WTC11 (cell line): ENCODE data around the gene HAUS8. TPM values are rescaled to one million over a fixed set of nuclear protein-coding genes. Genes with fewer than 3 reads are reported as not detected.
A peak's percentile ranks its signal among the peaks of the same experiment; 100 is the strongest.

Experiments
- ATAC-seq: fragments of 200-7000 bp; cut with Tn5 transposase; 2 replicates; pipeline ENCODE4 v1.10.0; 2021; ENCODE audit warnings: mild to moderate bottlenecking, moderate library complexity
- CTCF ChIA-PET: fragments of 300-600 bp; sonication (Branson Sonifier 250); formaldehyde crosslinking; loops from one replicate; lab custom pipeline; 2021; ENCODE audit warnings: antibody characterized with exemption; lab: Charles Lee
- POLR2A ChIA-PET: fragments of 350-600 bp; sonication (Branson Sonifier 250); formaldehyde crosslinking; loops from one replicate; lab custom pipeline; 2021; ENCODE audit warnings: antibody characterized with exemption; lab: Charles Lee
- DNase-seq: peaks from one replicate; pipeline ENCODE4 v3.0.0; 2021; ENCODE audit warnings: low spot score
- H3K27ac Mint-ChIP-seq: 2 replicates; pipeline ENCODE4 v1.8.0; 2021; ENCODE audit warnings: mixed read lengths
- H3K27me3 Mint-ChIP-seq: 2 replicates; pipeline ENCODE4 v1.8.0; 2021; ENCODE audit warnings: low read depth, mild to moderate bottlenecking, moderate library complexity, mixed read lengths
- H3K36me3 Mint-ChIP-seq: 2 replicates; pipeline ENCODE4 v1.8.0; 2021; ENCODE audit warnings: mixed read lengths
- H3K4me1 Mint-ChIP-seq: 2 replicates; pipeline ENCODE4 v1.8.0; 2022; ENCODE audit warnings: mixed read lengths
- H3K4me3 Mint-ChIP-seq: 2 replicates; pipeline ENCODE4 v1.8.0; 2021; ENCODE audit warnings: mild to moderate bottlenecking, moderate library complexity, mixed read lengths
- H3K9me3 Mint-ChIP-seq: 2 replicates; pipeline ENCODE4 v1.8.0; 2021; ENCODE audit warnings: mixed read lengths
- ATF1 ChIP-seq: sonication (generic); formaldehyde crosslinking; IDR thresholded peaks from 2 replicates; pipeline ENCODE4 v1.8.1; 2023; ENCODE audit warnings: mild to moderate bottlenecking, moderate library complexity, missing genetic modification reagents
- CBFB ChIP-seq: sonication (generic); formaldehyde crosslinking; IDR thresholded peaks from 2 replicates; pipeline ENCODE4 v1.8.1; 2022; ENCODE audit warnings: mild to moderate bottlenecking, low read depth, missing genetic modification reagents
- ERG ChIP-seq: fragments of 250-450 bp; sonication (Bioruptor Pico); IDR thresholded peaks from 2 replicates; pipeline ENCODE4 v1.8.0; 2021; ENCODE audit warnings: mild to moderate bottlenecking
- ETV6 ChIP-seq: sonication (generic); formaldehyde crosslinking; IDR thresholded peaks from 2 replicates; pipeline ENCODE4 v1.8.1; 2022; ENCODE audit warnings: mild to moderate bottlenecking, missing genetic modification reagents
- GRHL2 ChIP-seq: fragments of 250-450 bp; sonication (Bioruptor Pico); IDR thresholded peaks from 2 replicates; pipeline ENCODE4 v1.8.0; 2022; ENCODE audit warnings: mild to moderate bottlenecking, moderate library complexity; ENCODE audit not compliant: insufficient replicate concordance, severe bottlenecking
- IRF1 ChIP-seq: sonication (generic); formaldehyde crosslinking; IDR thresholded peaks from 2 replicates; pipeline ENCODE4 v1.8.0; 2023; ENCODE audit warnings: missing genetic modification reagents
- MYBL2 ChIP-seq: sonication (generic); formaldehyde crosslinking; IDR thresholded peaks from 2 replicates; pipeline ENCODE4 v1.8.1; 2023; ENCODE audit warnings: mild to moderate bottlenecking, moderate library complexity, missing genetic modification reagents
- RELA ChIP-seq: sonication (generic); formaldehyde crosslinking; IDR thresholded peaks from 2 replicates; pipeline ENCODE4 v1.8.1; 2022; ENCODE audit warnings: missing genetic modification reagents, mild to moderate bottlenecking, borderline replicate concordance
- TCF7 ChIP-seq: sonication (generic); formaldehyde crosslinking; IDR thresholded peaks from 2 replicates; pipeline ENCODE4 v1.8.0; 2022; ENCODE audit warnings: mild to moderate bottlenecking, low read depth, missing genetic modification reagents, moderate library complexity
- TEAD1 ChIP-seq: sonication (generic); formaldehyde crosslinking; IDR thresholded peaks from 2 replicates; pipeline ENCODE4 v1.8.0; 2022; ENCODE audit warnings: mild to moderate bottlenecking, missing genetic modification reagents
- TEAD4 ChIP-seq: sonication (generic); formaldehyde crosslinking; IDR thresholded peaks from 2 replicates; pipeline ENCODE4 v1.8.0; 2022; ENCODE audit warnings: mild to moderate bottlenecking, missing genetic modification reagents
- USF2 ChIP-seq: sonication (generic); formaldehyde crosslinking; IDR thresholded peaks from 2 replicates; pipeline ENCODE4 v1.8.1; 2023; ENCODE audit warnings: mild to moderate bottlenecking, missing genetic modification reagents, moderate library complexity
- ZBTB21 ChIP-seq: sonication (generic); formaldehyde crosslinking; IDR thresholded peaks from 2 replicates; pipeline ENCODE4 v1.8.1; 2023; ENCODE audit warnings: mild to moderate bottlenecking, missing genetic modification reagents, borderline replicate concordance
- ZNF121 ChIP-seq: sonication (generic); formaldehyde crosslinking; IDR thresholded peaks from 2 replicates; pipeline ENCODE4 v1.8.0; 2023; ENCODE audit warnings: missing genetic modification reagents
- ZNF232 ChIP-seq: sonication (generic); formaldehyde crosslinking; IDR thresholded peaks from 2 replicates; pipeline ENCODE4 v1.8.0; 2022; ENCODE audit warnings: mild to moderate bottlenecking, missing genetic modification reagents
- ZNF263 ChIP-seq: sonication (generic); formaldehyde crosslinking; IDR thresholded peaks from 2 replicates; pipeline ENCODE4 v1.8.1; 2022; ENCODE audit warnings: low read depth, mild to moderate bottlenecking, moderate library complexity, missing genetic modification reagents
- ZNF423 ChIP-seq: fragments of 250-450 bp; sonication (Bioruptor Pico); IDR thresholded peaks from 2 replicates; pipeline ENCODE4 v2.1.2; 2022; ENCODE audit warnings: mild to moderate bottlenecking, moderate library complexity
- total RNA-seq: library from RNA; stranded (reverse); gene quantifications from 3 replicates; pipeline ENCODE4 v1.2.3, GENCODE V29; 2021
- TF ChIP-seq, protein P1 (sequence below): sonication (generic); formaldehyde crosslinking; IDR thresholded peaks from 2 replicates; pipeline ENCODE4 v1.8.0; 2022; ENCODE audit warnings: missing genetic modification reagents
- TF ChIP-seq, protein P2 (sequence below): sonication (generic); formaldehyde crosslinking; conservative IDR thresholded peaks from 2 replicates; pipeline ENCODE4 v1.8.1; 2022; ENCODE audit warnings: mild to moderate bottlenecking, missing genetic modification reagents
- TF ChIP-seq, protein P3 (sequence below): sonication (generic); formaldehyde crosslinking; IDR thresholded peaks from 2 replicates; pipeline ENCODE4 v1.8.1; 2023; ENCODE audit warnings: mild to moderate bottlenecking, missing genetic modification reagents

HAUS8 gene
- total RNA-seq, 1 experiment from 2014 or later, result 29.7 TPM

DNA sequence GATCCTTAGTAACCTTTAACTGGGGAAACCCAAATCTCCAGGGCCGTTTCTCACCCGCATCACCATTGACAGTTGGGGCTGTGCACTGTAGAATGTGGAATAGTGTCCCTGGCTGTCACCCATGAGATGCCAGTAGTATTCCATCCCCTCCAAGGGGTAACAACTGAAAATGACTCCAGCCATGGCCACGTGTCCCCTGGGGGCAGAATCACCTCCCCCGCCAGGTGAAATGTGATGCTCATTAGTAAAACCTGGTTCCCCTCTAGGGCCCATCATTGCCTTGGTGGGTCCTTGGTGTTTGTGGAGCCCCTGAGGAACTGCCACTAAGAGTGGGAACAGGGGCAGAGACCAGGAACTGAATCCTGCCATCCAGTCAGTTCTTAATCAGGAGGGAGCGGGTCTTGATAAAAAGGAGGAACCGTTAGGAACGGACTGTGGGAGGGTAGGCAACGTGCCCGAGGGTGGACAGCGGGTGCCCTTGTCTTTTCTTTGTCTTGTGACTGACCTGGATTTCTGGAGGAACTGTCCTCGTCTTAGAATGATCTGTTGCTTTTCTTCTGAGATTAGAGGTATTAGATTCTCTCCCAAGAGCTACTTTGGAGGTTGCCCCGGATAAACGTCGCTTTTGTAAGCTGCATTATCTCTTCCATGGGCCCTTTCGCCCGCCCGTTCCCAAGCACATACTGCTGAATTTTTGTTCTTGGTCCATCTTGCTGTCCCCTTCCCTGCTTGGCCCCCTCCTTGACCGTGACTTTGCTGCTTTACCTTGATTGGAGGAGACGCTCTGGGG, 3.9 kb upstream of the HAUS8 start:
- POLR2A ChIA-PET, result interaction anchor here (0.5 kb wide), 1 partner anchor 120 kb away, joined by 3 read pairs; no protein-coding TSS in a partner anchor
- TF ChIP-seq TEAD1 (CRISPR knock-in tag), result no peak
- TF ChIP-seq, protein P1, sequence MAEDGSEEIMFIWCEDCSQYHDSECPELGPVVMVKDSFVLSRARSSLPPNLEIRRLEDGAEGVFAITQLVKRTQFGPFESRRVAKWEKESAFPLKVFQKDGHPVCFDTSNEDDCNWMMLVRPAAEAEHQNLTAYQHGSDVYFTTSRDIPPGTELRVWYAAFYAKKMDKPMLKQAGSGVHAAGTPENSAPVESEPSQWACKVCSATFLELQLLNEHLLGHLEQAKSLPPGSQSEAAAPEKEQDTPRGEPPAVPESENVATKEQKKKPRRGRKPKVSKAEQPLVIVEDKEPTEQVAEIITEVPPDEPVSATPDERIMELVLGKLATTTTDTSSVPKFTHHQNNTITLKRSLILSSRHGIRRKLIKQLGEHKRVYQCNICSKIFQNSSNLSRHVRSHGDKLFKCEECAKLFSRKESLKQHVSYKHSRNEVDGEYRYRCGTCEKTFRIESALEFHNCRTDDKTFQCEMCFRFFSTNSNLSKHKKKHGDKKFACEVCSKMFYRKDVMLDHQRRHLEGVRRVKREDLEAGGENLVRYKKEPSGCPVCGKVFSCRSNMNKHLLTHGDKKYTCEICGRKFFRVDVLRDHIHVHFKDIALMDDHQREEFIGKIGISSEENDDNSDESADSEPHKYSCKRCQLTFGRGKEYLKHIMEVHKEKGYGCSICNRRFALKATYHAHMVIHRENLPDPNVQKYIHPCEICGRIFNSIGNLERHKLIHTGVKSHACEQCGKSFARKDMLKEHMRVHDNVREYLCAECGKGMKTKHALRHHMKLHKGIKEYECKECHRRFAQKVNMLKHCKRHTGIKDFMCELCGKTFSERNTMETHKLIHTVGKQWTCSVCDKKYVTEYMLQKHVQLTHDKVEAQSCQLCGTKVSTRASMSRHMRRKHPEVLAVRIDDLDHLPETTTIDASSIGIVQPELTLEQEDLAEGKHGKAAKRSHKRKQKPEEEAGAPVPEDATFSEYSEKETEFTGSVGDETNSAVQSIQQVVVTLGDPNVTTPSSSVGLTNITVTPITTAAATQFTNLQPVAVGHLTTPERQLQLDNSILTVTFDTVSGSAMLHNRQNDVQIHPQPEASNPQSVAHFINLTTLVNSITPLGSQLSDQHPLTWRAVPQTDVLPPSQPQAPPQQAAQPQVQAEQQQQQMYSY (CRISPR knock-in tag), result no peak
- TF ChIP-seq, protein P2, sequence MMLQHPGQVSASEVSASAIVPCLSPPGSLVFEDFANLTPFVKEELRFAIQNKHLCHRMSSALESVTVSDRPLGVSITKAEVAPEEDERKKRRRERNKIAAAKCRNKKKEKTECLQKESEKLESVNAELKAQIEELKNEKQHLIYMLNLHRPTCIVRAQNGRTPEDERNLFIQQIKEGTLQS (CRISPR knock-in tag), result no peak
- no peak for TF ChIP-seq ZNF121 (CRISPR knock-in tag)
- TF ChIP-seq, protein P3, sequence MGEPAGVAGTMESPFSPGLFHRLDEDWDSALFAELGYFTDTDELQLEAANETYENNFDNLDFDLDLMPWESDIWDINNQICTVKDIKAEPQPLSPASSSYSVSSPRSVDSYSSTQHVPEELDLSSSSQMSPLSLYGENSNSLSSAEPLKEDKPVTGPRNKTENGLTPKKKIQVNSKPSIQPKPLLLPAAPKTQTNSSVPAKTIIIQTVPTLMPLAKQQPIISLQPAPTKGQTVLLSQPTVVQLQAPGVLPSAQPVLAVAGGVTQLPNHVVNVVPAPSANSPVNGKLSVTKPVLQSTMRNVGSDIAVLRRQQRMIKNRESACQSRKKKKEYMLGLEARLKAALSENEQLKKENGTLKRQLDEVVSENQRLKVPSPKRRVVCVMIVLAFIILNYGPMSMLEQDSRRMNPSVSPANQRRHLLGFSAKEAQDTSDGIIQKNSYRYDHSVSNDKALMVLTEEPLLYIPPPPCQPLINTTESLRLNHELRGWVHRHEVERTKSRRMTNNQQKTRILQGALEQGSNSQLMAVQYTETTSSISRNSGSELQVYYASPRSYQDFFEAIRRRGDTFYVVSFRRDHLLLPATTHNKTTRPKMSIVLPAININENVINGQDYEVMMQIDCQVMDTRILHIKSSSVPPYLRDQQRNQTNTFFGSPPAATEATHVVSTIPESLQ, result no peak
- TF ChIP-seq RELA (CRISPR knock-in tag), result no peak
- TF ChIP-seq ETV6, result no peak
- no peak for TF ChIP-seq GRHL2
- no peak for TF ChIP-seq MYBL2 (CRISPR knock-in tag)
- TF ChIP-seq TCF7 (CRISPR knock-in tag), result no peak
- TF ChIP-seq, all 79 proteins: peak for 0
- Mint-ChIP-seq H3K4me1 (peaks cover 50% of the 10 kb centered on the region), H3K27ac (peak overlapping the region; percentile 49; the same call in 1 of the 2 replicates), H3K27me3 (peaks cover 2% of the 10 kb centered on the region; the same call in 1 of the 2 replicates), H3K4me3 (no peak overlapping the region), H3K9me3 (no peaks in the 10 kb centered on the region), H3K36me3 (no peaks in the 10 kb centered on the region)
- CTCF ChIA-PET, result no interaction called here
- DNase-seq (no peak), ATAC-seq (no peak)

GRCh38 chr19:17078036-17078919, 3.0 kb upstream of the HAUS8 start:
- peak overlapping the region; percentile 98; the same call in 1 of the 2 replicates for H3K4me3 Mint-ChIP-seq
- CTCF ChIA-PET, result no interaction called here
- H3K9me3 Mint-ChIP-seq, result no peaks in the 10 kb centered on the region
- peaks cover 2% of the 10 kb centered on the region; the same call in 1 of the 2 replicates for H3K27me3 Mint-ChIP-seq
- no peak for ATAC-seq
- POLR2A ChIA-PET, result no interaction called here
- TF ChIP-seq TCF7 (CRISPR knock-in tag) (no peak), ZNF423 (CRISPR knock-in tag) (no peak), USF2 (CRISPR knock-in tag) (no peak), CBFB (CRISPR knock-in tag) (no peak), ZNF232 (no peak), ZBTB21 (CRISPR knock-in tag) (no peak), TEAD4 (CRISPR knock-in tag) (no peak), ATF1 (no peak), IRF1 (CRISPR knock-in tag) (no peak), ERG (CRISPR knock-in tag) (no peak), ZNF263 (CRISPR knock-in tag) (no peak)
- no peak for DNase-seq
- peaks cover under 1% of the 10 kb centered on the region for H3K36me3 Mint-ChIP-seq
- H3K27ac Mint-ChIP-seq, result no peak overlapping the region
- H3K4me1 Mint-ChIP-seq, result peaks cover 58% of the 10 kb centered on the region
